ENCODE results near the gene KIF2C. TPM values are rescaled to one million over a fixed set of nuclear protein-coding genes. Genes with fewer than 3 reads are reported as not detected.
"Not testable (repeated sequence)": the region's sequence is repeated elsewhere in the genome, so short reads cannot be mapped to it uniquely, and the experiment has no call there.

Gene KIF2C
- total RNA-seq, 4 donors from 2014 or later, result 2.1 to 5.0 (median 3.9) TPM

GRCh38 chr1:44733365-44733764, 6.3 kb upstream of the KIF2C start:
- Histone ChIP-seq H3K27me3 (no peaks in the 10 kb centered on the region), H3K4me1 (peaks cover 15% of the 10 kb centered on the region), H3K4me3 (no peak overlapping the region), H3K9me3 (no peaks in the 10 kb centered on the region), H3K36me3 (no peaks in the 10 kb centered on the region), H3K27ac (peak overlapping the region; percentile 12)
- TF ChIP-seq EP300 (IDR thresholded peaks at IDR 0.05) (no peak), POLR2A (IDR thresholded peaks at IDR 0.05) (no peak), POLR2AphosphoS5 (IDR thresholded peaks at IDR 0.05) (no peak), CTCF (IDR thresholded peaks at IDR 0.05) (no peak)
- DNase-seq (ENCODE audit: low spot score in 2 of 2), result no peak
- WGBS, result 63% methylated on average over 1 of the region's 1 CpG

DNA sequence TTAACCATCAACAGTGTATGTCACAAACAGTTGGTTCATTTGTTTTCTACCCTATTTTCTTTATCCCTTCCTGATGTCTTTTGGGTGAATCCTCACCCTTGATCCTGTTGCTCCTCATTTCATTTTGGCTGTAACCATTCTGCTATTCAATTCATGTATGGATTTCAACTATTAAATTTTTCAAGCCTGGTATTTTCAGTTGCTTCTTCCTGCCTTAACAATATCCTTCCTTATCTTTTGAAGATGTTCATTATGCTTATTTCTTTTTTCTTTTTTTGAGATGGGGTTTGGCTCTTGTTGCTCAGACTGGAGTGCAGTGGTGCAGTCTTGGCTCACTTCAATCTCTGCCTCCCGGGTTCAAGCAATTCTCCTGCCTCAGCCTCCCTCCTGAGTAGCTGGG, 5.9 kb upstream of the KIF2C start:
- H3K27me3 ChIP-seq, result no peaks in the 10 kb centered on the region
- TF ChIP-seq POLR2AphosphoS5 (IDR thresholded peaks at IDR 0.05), result no peak
- no peak for TF ChIP-seq CTCF (IDR thresholded peaks at IDR 0.05)
- no peak for TF ChIP-seq POLR2A (IDR thresholded peaks at IDR 0.05)
- TF ChIP-seq EP300 (IDR thresholded peaks at IDR 0.05), result no peak
- DNase-seq (ENCODE audit: low spot score in 2 of 2), result no peak
- no peak overlapping the region for H3K4me3 ChIP-seq
- no peaks in the 10 kb centered on the region for H3K36me3 ChIP-seq
- peaks cover 15% of the 10 kb centered on the region for H3K4me1 ChIP-seq
- WGBS, result 67% methylated on average over 1 of the region's 1 CpG
- H3K9me3 ChIP-seq, result no peaks in the 10 kb centered on the region
- H3K27ac ChIP-seq, result peak overlapping the region; percentile 12

DNA sequence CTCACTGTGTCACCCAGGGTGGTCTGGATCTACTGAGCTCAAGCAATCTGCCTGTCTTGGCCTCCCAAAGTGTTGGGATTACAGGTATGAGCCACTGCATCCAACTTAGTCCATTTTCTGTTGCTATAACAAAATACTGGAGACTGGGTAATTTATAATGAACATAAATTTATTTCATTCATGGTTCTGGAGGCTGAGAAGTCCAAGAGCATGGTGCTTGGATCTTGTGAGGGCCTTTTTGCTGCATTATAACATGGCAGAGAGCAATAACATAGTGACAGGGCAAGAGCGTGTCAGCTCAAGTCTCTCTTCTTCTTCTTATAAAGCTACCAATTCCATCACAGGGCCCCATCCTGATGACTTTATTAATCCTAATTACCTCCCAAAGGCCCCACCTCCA, 3.6 kb upstream of the KIF2C start:
- no peaks in the 10 kb centered on the region for H3K36me3 ChIP-seq
- no peak for DNase-seq (ENCODE audit: low spot score in 2 of 2)
- H3K9me3 ChIP-seq, result no peaks in the 10 kb centered on the region
- H3K4me3 ChIP-seq, result no peak overlapping the region
- H3K27me3 ChIP-seq, result no peaks in the 10 kb centered on the region
- no peak overlapping the region for H3K27ac ChIP-seq
- peaks cover 14% of the 10 kb centered on the region for H3K4me1 ChIP-seq
- 95% methylated on average over 1 of the region's 1 CpG for WGBS
- TF ChIP-seq POLR2AphosphoS5 (IDR thresholded peaks at IDR 0.05) (no peak), EP300 (IDR thresholded peaks at IDR 0.05) (no peak), CTCF (IDR thresholded peaks at IDR 0.05) (no peak), POLR2A (IDR thresholded peaks at IDR 0.05) (no peak)

DNA sequence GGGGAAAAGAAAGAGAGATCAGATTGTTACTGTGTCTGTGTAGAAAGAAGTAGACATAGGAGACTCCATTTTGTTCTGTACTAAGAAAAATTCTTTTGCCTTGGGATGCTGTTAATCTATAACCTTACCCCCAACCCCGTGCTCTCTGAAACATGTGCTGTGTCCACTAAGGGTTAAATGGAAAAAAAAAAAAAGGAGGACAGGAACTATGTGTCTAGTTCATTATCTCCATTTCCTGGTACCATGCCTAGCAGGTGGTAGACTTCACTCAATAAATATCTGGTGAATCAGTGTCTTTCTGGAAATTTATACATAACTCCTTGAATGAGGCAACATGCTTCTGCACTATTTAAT, 707 bp upstream of the KIF2C start:
- not testable (repeated sequence) for DNase-seq (ENCODE audit: low spot score in 2 of 2); H3K36me3 ChIP-seq; H3K27me3 ChIP-seq; H3K4me1 ChIP-seq; H3K9me3 ChIP-seq
- 40% methylated on average over 1 of the region's 1 CpG for WGBS
- peak overlapping the region; percentile 62 for H3K4me3 ChIP-seq
- peak overlapping the region; percentile 87 for H3K27ac ChIP-seq

DNA sequence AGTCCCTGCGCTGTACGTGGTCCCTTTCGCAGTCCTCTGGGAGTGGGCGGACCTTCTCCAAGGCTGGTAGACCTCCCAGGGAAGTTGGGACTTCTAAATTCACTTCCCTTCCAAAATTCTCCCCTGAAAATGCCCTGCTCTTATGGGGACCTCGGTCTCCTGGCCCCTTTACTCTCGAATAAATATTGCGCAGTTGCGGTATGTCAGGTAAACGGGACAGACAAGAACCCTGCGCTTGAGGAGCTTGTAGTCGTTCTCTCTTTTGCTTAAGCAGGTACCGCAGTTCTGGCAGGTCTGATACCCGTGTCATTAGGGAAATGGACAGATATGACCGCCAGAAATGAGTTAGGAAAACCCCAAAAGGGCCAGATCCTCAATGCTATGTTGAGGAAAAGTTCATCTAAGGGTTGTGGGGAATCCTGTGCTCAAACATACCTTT, 561 bp downstream of the KIF2C start:
- Histone ChIP-seq H3K4me1 (peaks cover 8% of the 10 kb centered on the region), H3K4me3 (peak overlapping the region; percentile 62), H3K27me3 (no peaks in the 10 kb centered on the region), H3K9me3 (no peaks in the 10 kb centered on the region), H3K36me3 (no peaks in the 10 kb centered on the region), H3K27ac (no peak overlapping the region)
- WGBS, result 8% methylated on average over 14 of the region's 14 CpGs
- no peak for DNase-seq (ENCODE audit: low spot score in 2 of 2)
- TF ChIP-seq POLR2AphosphoS5 (IDR thresholded peaks at IDR 0.05), result no peak
- no peak for TF ChIP-seq CTCF (IDR thresholded peaks at IDR 0.05)
- no peak for TF ChIP-seq POLR2A (IDR thresholded peaks at IDR 0.05)
- no peak for TF ChIP-seq EP300 (IDR thresholded peaks at IDR 0.05)

GRCh38 chr1:44743211-44743610, 3.6 kb downstream of the KIF2C start:
- Histone ChIP-seq H3K27me3 (no peaks in the 10 kb centered on the region), H3K36me3 (no peaks in the 10 kb centered on the region), H3K4me1 (peaks cover 8% of the 10 kb centered on the region), H3K4me3 (no peak overlapping the region), H3K9me3 (no peaks in the 10 kb centered on the region), H3K27ac (no peak overlapping the region)
- DNase-seq (ENCODE audit: low spot score in 2 of 2), result no peak
- 78% methylated on average over 1 of the region's 1 CpG for WGBS
- TF ChIP-seq POLR2A (IDR thresholded peaks at IDR 0.05), result no peak
- no peak for TF ChIP-seq POLR2AphosphoS5 (IDR thresholded peaks at IDR 0.05)
- no peak for TF ChIP-seq CTCF (IDR thresholded peaks at IDR 0.05)
- TF ChIP-seq EP300 (IDR thresholded peaks at IDR 0.05), result no peak

Measured in suprapubic skin (tissue), 4 donors.